NCI-H345 treated with DMSO at 0.1 percent for 48 hours (cell line): ENCODE results near the gene MCC.

ENCODE experiments used
- DNase-seq: peaks from one replicate; lab custom pipeline; 2025; ENCODE audit not compliant: unreplicated experiment; lab: John Stamatoyannopoulos, UW

The MCC gene

GRCh38 chr5:113373426-113373825 lies 114.8 kb downstream of the MCC start:
- no peak for DNase-seq

GRCh38 chr5:113371721-113372196 lies 116.5 kb downstream of the MCC start:
- no peak for DNase-seq

- no peak for DNase-seq
These were observed 120.7 kb downstream of the MCC start for GRCh38 chr5:113367586-113367985.

- no peak for DNase-seq
These were observed 123.8 kb downstream of the MCC start for GRCh38 chr5:113364466-113364865.

- DNase-seq: no peak
These were observed 126.6 kb downstream of the MCC start for GRCh38 chr5:113361701-113362100.

GRCh38 chr5:113359419-113359818 lies 128.8 kb downstream of the MCC start:
- DNase-seq: no peak

GRCh38 chr5:113358696-113359095 lies 129.6 kb downstream of the MCC start:
- DNase-seq: no peak

GRCh38 chr5:113357696-113358476 lies 130.4 kb downstream of the MCC start:
- DNase-seq: no peak

GRCh38 chr5:113356487-113356886 lies 131.8 kb downstream of the MCC start:
- DNase-seq: no peak

GRCh38 chr5:113354055-113354454 lies 134.2 kb downstream of the MCC start:
- DNase-seq: no peak

GRCh38 chr5:113347572-113347971 lies 140.7 kb downstream of the MCC start:
- no peak for DNase-seq

- no peak for DNase-seq
These were observed 143.0 kb downstream of the MCC start for GRCh38 chr5:113344973-113345940.

- DNase-seq: no peak
These were observed 144.9 kb downstream of the MCC start for GRCh38 chr5:113343343-113343742.

GRCh38 chr5:113340537-113340936 lies 147.7 kb downstream of the MCC start:
- no peak for DNase-seq

- no peak for DNase-seq
These were observed 149.6 kb downstream of the MCC start for GRCh38 chr5:113338628-113339027.

- no peak for DNase-seq
These were observed 150.5 kb downstream of the MCC start for GRCh38 chr5:113337515-113338415.

- DNase-seq: no peak
These were observed 151.3 kb downstream of the MCC start for GRCh38 chr5:113336975-113337374.

GRCh38 chr5:113333411-113333810 lies 154.8 kb downstream of the MCC start:
- DNase-seq: no peak

- DNase-seq: no peak
These were observed 157.1 kb downstream of the MCC start for GRCh38 chr5:113331209-113331551.

- DNase-seq: no peak
These were observed 157.6 kb downstream of the MCC start for GRCh38 chr5:113330533-113331208.
